Measurements from ENCODE around the gene FGFBP2.

GRCh38 chr4:15914291-15914690 lies 48.7 kb downstream of the FGFBP2 start:
- TF ChIP-seq CTCF (IDR thresholded peaks at IDR 0.05; ENCODE audit: poor library complexity) (no peak), EZH2 (IDR thresholded peaks at IDR 0.05; ENCODE audit: borderline replicate concordance) (no peak), EZH2phosphoT487 (IDR thresholded peaks at IDR 0.05; ENCODE audit: low read depth, severe bottlenecking, unreplicated experiment) (no peak)

All from hepatocyte (in vitro differentiated cells).